CD14-positive monocyte (primary cell): ENCODE data around the gene SNRNP35. TPM values are rescaled to one million over a fixed set of nuclear protein-coding genes. Genes with fewer than 3 reads are reported as not detected.

Source experiments
- DNase-seq, 3 donors: peaks; one replicate each; pipeline ENCODE4 v3.0.0-alpha.2; 2011 to 2022
- H2AFZ ChIP-seq: 2 replicates; pipeline ENCODE4 v1.6.0; 2012; ENCODE audit warnings: mild to moderate bottlenecking, low read depth, low read length, inconsistent platforms; ENCODE audit not compliant: insufficient read depth, poor library complexity, severe bottlenecking
- H3K27ac ChIP-seq, 2 donors: 1 replicate in 1 of 2; 2 replicates in 1 of 2; pipeline ENCODE4 v1.5.1; 2012 to 2013; ENCODE audit warnings: low read length in 2 of 2, control low read depth in 1 of 2, inconsistent platforms in 1 of 2, low read depth in 1 of 2, mild to moderate bottlenecking in 1 of 2
- H3K27me3 ChIP-seq, 2 donors: one replicate each; pipeline versions ENCODE4 v1.6.0 to v1.6.1; 2011 to 2013; ENCODE audit warnings: low read length in 2 of 2; ENCODE audit not compliant: control insufficient read depth in 2 of 2, insufficient read depth in 2 of 2
- H3K36me3 ChIP-seq, 2 donors: replicated peaks in 1 of 2; 1 replicate in 1 of 2; 2 replicates in 1 of 2; pipeline versions ENCODE4 v1.5.1 to v1.6.1; 2012 to 2013; ENCODE audit warnings: low read length in 2 of 2, control low read depth in 1 of 2, inconsistent platforms in 1 of 2, mild to moderate bottlenecking in 1 of 2; ENCODE audit not compliant: insufficient read depth in 2 of 2, control insufficient read depth in 1 of 2
- H3K4me1 ChIP-seq, 2 donors: 1 replicate in 1 of 2; 2 replicates in 1 of 2; pipeline versions ENCODE4 v1.5.1 to v1.6.1; 2012 to 2013; ENCODE audit warnings: low read length in 2 of 2, control low read depth in 1 of 2, inconsistent platforms in 1 of 2, mild to moderate bottlenecking in 1 of 2, moderate library complexity in 1 of 2; ENCODE audit not compliant: insufficient read depth in 2 of 2, control insufficient read depth in 1 of 2
- H3K4me2 ChIP-seq: replicated peaks from 2 replicates; pipeline ENCODE3; 2012; ENCODE audit warnings: low read length, moderate library complexity, mild to moderate bottlenecking; ENCODE audit not compliant: poor library complexity, severe bottlenecking; ENCODE audit errors: extremely low read depth
- H3K4me3 ChIP-seq, 3 experiments: fragments of 200-600 bp in 1 of 3; sonication (generic) in 1 of 3; replicated peaks in 1 of 3; 1 replicate in 2 of 3; 2 replicates in 1 of 3; pipeline ENCODE4 v1.5.1; 2011 to 2013; ENCODE audit warnings: low read length in 3 of 3, mild to moderate bottlenecking in 3 of 3, control low read depth in 2 of 3, low read depth in 2 of 3, inconsistent platforms in 1 of 3, moderate library complexity in 1 of 3
- H3K79me2 ChIP-seq: 2 replicates; pipeline ENCODE4 v1.6.0; 2012; ENCODE audit warnings: mild to moderate bottlenecking, control low read depth, inconsistent platforms, low read length, moderate library complexity; ENCODE audit not compliant: insufficient read depth
- H3K9ac ChIP-seq: 2 replicates; pipeline ENCODE4 v1.6.0; 2017; ENCODE audit warnings: low read length, mild to moderate bottlenecking; ENCODE audit not compliant: insufficient read depth, poor library complexity, severe bottlenecking
- H3K9me3 ChIP-seq, 2 donors: replicated peaks in 1 of 2; 1 replicate in 1 of 2; 2 replicates in 1 of 2; pipeline versions ENCODE4 v1.5.1 to v1.6.1; 2012 to 2013; ENCODE audit warnings: low read length in 2 of 2, control low read depth in 1 of 2; ENCODE audit not compliant: control insufficient read depth in 1 of 2, insufficient read depth in 1 of 2
- H4K20me1 ChIP-seq: 2 replicates; pipeline ENCODE4 v1.6.0; 2012; ENCODE audit warnings: mild to moderate bottlenecking, low read length, control low read depth, moderate library complexity; ENCODE audit not compliant: insufficient read depth
- H3K27ac Mint-ChIP-seq, 7 donors: one replicate each; pipeline ENCODE4 v1.8.0; 2020; ENCODE audit warnings: mild to moderate bottlenecking in 7 of 7, mixed read lengths in 7 of 7, moderate library complexity in 6 of 7, inconsistent platforms in 2 of 7
- H3K27me3 Mint-ChIP-seq, 3 donors: one replicate each; pipeline ENCODE4 v1.8.0; 2021 to 2022; ENCODE audit warnings: low read depth in 3 of 3, mild to moderate bottlenecking in 3 of 3, mixed read lengths in 3 of 3, moderate library complexity in 3 of 3, inconsistent platforms in 1 of 3
- H3K36me3 Mint-ChIP-seq, 2 donors: one replicate each; pipeline ENCODE4 v1.8.0; 2020; ENCODE audit warnings: mixed read lengths in 2 of 2, inconsistent platforms in 1 of 2, mild to moderate bottlenecking in 1 of 2
- H3K4me1 Mint-ChIP-seq: one replicate; pipeline ENCODE4 v1.8.0; 2020; ENCODE audit warnings: mild to moderate bottlenecking, mixed read lengths
- H3K4me3 Mint-ChIP-seq, 2 donors: one replicate each; pipeline ENCODE4 v1.8.0; 2020; ENCODE audit warnings: mild to moderate bottlenecking in 2 of 2, mixed read lengths in 2 of 2, moderate library complexity in 1 of 2
- H3K9me3 Mint-ChIP-seq, 7 donors: one replicate each; pipeline ENCODE4 v1.8.0; 2020 to 2022; ENCODE audit warnings: mixed read lengths in 7 of 7, mild to moderate bottlenecking in 6 of 7, moderate library complexity in 6 of 7, inconsistent platforms in 2 of 7
- CTCF ChIP-seq: fragments of 200-600 bp; IDR thresholded peaks from one replicate; pipeline ENCODE4 v1.8.0; 2022; ENCODE audit warnings: antibody characterized with exemption, mild to moderate bottlenecking
- WGBS: methylation state at CpG from one replicate; pipeline ENCODE4 v1.1.5; 2013; ENCODE audit warnings: missing lambda C conversion rate; ENCODE audit not compliant: insufficient coverage; 5-methylcytosine and 5-hydroxymethylcytosine counted together
- intact Hi-C, 2 donors: fragments of 100-400 bp; cut with micrococcal nuclease; formaldehyde crosslinking; loops; one replicate each; pipeline versions ENCODE4 v1.15.0 to v1.15.1; 2023
- polyA plus RNA-seq, 3 donors: library from polyadenylated mRNA; depleted of rRNA in 1 of 3; unstranded in 2 of 3; stranded (reverse) in 1 of 3; fragments of 300-500 nt in 2 of 3; fragments of >200 nt in 1 of 3; fragmentation: Illumina TruSeq in 2 of 3; gene quantifications; 1 replicate in 2 of 3; 2 replicates in 1 of 3; pipeline ENCODE4 v1.2.3, GENCODE V29; 2012 to 2021

SNRNP35 gene
- polyA plus RNA-seq, 3 donors: 13.4 to 19.5 (median 16.7) TPM

GRCh38 chr12:123410041-123410412 lies 47.9 kb upstream of the SNRNP35 start:
- Histone ChIP-seq H3K27me3 (no peaks in the 10 kb centered on the region), H3K36me3 (peaks cover 44 to 68% of the 10 kb centered on the region in 2 donors), H2AFZ (no peak overlapping the region), H3K27ac (peak overlapping the region in 1 of 2 donors; percentile 6), H4K20me1 (peaks cover 58% of the 10 kb centered on the region), H3K9ac (no peak overlapping the region), H3K4me2 (no peak overlapping the region), H3K4me1 (peaks cover 0 to 11% of the 10 kb centered on the region in 2 donors), H3K79me2 (peaks cover 4% of the 10 kb centered on the region), H3K4me3 (no peak overlapping the region), H3K9me3 (no peaks in the 10 kb centered on the region)
- intact Hi-C loops: loop anchor here in 1 of 2 donors (10.0 kb wide), 1 partner anchor 55 kb away; no protein-coding TSS in a partner anchor
- TF ChIP-seq CTCF: no peak
- H3K27ac Mint-ChIP-seq: peak overlapping the region in 2 of 7 donors; percentile 40 to 46
- peaks cover 0 to 2% (median 0%) of the 10 kb centered on the region in 7 donors for H3K9me3 Mint-ChIP-seq
- H3K27me3 Mint-ChIP-seq: peaks cover 0 to 2% (median 1%) of the 10 kb centered on the region in 3 donors
- no peak overlapping the region for H3K4me3 Mint-ChIP-seq
- H3K36me3 Mint-ChIP-seq: peaks cover 40 to 76% of the 10 kb centered on the region in 2 donors
- H3K4me1 Mint-ChIP-seq: no peaks in the 10 kb centered on the region
- WGBS: 100% methylated on average over 3 of the region's 5 CpGs
- no peak for DNase-seq

DNA sequence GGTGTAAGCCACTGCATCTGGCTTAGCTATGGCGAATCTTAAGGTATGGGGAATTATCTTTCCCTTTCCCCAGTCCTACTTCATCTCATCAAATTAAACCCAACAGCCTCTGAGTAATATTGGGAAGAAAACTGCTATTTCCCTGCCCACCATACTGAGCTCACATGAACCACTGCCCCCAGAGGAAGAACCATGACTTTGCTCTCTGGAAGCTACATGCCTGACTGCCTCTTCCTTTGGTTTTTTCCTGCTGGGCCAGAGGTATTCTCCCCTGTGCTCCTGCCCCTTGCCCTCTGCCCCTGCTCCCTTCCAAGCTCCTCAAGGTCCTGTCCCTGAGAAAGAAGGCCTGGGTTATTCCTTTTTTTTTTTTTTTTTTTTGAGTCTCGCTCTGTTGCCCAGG lies 36.6 kb upstream of the SNRNP35 start:
- H2AFZ ChIP-seq: no peak overlapping the region
- peaks cover 58 to 84% of the 10 kb centered on the region in 2 donors for H3K36me3 ChIP-seq
- H3K9me3 Mint-ChIP-seq: peaks cover 0 to 4% (median 0%) of the 10 kb centered on the region in 7 donors

More for the DNA sequence above, 36.6 kb upstream of the SNRNP35 start:
- no peak overlapping the region for H3K27ac ChIP-seq
- no peak overlapping the region for H3K9ac ChIP-seq
- peaks cover 98% of the 10 kb centered on the region for H4K20me1 ChIP-seq
- intact Hi-C loops: no loop called here
- peaks cover 56 to 95% of the 10 kb centered on the region in 2 donors for H3K36me3 Mint-ChIP-seq
- H3K4me3 Mint-ChIP-seq: no peak overlapping the region
- no peaks in the 10 kb centered on the region for H3K27me3 Mint-ChIP-seq
- H3K4me1 Mint-ChIP-seq: no peaks in the 10 kb centered on the region
- TF ChIP-seq CTCF: no peak
- no peaks in the 10 kb centered on the region for H3K9me3 ChIP-seq
- no peak overlapping the region for H3K4me2 ChIP-seq
- H3K4me3 ChIP-seq: no peak overlapping the region
- H3K4me1 ChIP-seq: no peaks in the 10 kb centered on the region
- H3K27me3 ChIP-seq: no peaks in the 10 kb centered on the region
- peak overlapping the region in 4 of 7 donors; percentile 33 to 61 (median 38) for H3K27ac Mint-ChIP-seq
- DNase-seq: no peak
- peaks cover 84% of the 10 kb centered on the region for H3K79me2 ChIP-seq
- no CpG with 5 or more reads among the region's 2 CpGs for WGBS
